ENCODE measurements around the gene ROBO1.

DNA sequence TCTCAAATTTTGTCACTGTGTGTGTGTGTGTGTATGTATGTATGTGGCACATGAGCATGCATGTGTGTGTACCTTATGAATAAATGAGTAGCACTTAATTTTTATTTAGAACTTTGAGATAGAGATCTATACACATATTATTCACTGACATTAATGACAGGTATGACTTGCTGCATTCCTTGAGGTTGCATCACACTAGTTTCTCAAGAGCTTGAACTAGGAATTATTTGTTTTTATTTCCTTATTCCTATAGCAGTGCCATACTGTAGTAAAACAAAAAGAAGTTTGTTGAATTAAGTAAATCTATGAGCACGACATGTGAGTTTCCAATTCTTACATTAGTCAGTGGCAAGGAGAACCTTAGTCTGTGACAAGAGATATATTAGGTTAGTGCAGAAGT, 943.9 kb downstream of the ROBO1 start:
- TF ChIP-seq ARHGAP35 (CRISPR knock-in tag; IDR thresholded peaks at IDR 0.05; ENCODE audit: borderline replicate concordance) (no peak), SP2 (CRISPR knock-in tag; IDR thresholded peaks at IDR 0.05) (no peak), ZBTB34 (CRISPR knock-in tag; IDR thresholded peaks at IDR 0.05) (no peak), ATF3 (CRISPR knock-in tag; IDR thresholded peaks at IDR 0.05) (no peak), SUZ12 (IDR thresholded peaks at IDR 0.05; ENCODE audit: low read depth, low read length) (no peak), SRF (IDR thresholded peaks at IDR 0.05; ENCODE audit: low read depth, low read length) (no peak), NCOA1 (CRISPR knock-in tag; IDR thresholded peaks at IDR 0.05) (no peak), ZNF724P (CRISPR knock-in tag; IDR thresholded peaks at IDR 0.05; ENCODE audit: borderline replicate concordance) (no peak)
